HG02623 (cell line): Measurements from ENCODE around the gene PRX.
"Not testable (repeated sequence)": the region's sequence is repeated elsewhere in the genome, so short reads cannot be mapped to it uniquely, and the experiment has no call there.

Experiments used
- ATAC-seq: cut with Tn5 transposase; IDR thresholded peaks from one replicate; pipeline ENCODE4 v1.9.1; 2021; ENCODE audit warnings: moderate library complexity; ENCODE audit not compliant: unreplicated experiment

Gene PRX

DNA sequence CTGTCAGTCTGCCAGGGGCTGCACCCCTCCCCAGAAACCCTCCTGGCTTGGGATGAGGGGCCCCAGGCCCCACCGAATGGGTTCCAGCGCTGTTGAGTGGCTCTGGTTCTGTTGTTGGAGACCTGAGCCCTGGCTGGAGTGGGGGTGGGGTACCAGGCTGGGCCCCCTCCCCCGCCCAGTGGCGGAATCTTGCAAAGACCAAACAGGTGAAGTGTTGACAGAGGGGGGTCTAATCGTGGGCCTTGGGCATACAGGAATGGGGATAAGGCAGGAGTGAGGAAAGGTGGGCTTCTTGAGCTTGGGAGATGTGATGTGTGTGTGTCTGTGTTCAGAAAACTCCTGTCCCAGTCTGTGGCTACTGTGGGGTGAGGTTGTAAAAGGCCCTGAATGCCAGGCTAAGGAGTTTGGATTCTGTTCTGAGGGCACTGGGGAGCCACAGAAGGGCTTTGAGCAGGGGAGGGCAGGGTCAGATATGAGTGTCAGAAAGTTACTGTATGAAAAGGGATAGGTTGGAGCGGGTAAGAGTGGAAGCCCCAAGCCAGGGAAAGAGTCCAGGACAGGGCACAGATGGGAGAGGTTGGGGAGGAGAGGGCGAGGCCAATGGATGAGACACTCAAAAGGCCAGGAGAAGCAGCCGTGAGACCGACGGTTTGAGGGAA lies 23.0 kb downstream of the PRX start, which contains the start of gene HIPK4:
Gene HIPK4, minus strand, starts transcription at position 98 of the 659 bp plus-strand sequence. CDS start 279 bp downstream, outside the sequence.
- no peak for ATAC-seq

DNA sequence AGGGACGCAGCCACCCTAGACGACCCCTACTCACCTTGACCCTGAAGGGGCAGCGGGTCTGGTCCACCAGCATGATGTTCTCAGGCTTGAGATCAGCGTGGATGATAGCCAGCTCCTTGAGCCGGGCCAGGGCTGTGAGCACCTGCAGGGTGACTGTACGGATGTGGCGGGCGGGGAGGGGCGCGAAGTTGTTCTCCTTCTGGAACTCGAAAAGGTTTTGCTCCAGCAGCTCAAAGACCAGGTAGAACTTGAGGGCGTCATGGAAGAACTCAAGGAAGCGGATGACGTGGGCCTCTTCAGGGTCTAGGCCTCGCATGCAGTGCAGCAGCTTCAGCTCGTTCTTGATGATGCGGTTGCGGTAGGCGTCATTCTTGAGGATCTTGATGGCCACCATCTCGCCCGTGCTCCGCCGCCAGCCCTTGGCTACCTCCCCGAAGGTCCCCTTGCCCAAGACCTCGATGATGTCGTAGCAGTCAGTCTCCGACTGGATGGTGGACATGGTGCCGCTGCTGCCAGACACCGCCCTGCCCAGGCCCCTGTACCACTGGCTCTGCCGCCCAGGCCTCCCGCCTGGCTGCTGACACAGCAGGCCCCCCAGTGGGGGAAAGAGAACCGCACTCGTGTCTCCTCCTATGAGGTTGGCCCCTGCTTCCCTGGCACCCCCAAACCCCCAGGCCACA lies 23.6 kb downstream of the PRX start:
- ATAC-seq = no peak

DNA sequence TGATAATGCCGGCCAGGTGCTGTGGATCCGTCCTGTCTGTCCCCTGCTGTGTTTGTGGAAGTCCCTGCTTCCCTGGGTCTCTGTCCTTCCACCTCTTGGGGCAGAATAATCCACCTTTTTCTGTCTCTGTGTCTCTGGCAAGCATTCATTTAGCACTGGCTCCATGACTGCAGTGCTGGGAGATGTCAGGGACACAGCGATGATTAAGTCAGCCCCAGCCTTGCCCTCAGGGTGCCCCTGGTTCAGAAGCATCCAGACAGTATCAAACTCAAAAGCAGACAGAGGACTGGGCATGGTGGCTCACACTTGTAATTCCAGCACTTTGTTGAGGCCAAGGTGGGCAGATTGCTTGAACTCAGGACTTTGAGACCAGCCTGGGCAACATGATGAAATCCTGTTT lies 24.7 kb downstream of the PRX start:
- no peak for ATAC-seq

DNA sequence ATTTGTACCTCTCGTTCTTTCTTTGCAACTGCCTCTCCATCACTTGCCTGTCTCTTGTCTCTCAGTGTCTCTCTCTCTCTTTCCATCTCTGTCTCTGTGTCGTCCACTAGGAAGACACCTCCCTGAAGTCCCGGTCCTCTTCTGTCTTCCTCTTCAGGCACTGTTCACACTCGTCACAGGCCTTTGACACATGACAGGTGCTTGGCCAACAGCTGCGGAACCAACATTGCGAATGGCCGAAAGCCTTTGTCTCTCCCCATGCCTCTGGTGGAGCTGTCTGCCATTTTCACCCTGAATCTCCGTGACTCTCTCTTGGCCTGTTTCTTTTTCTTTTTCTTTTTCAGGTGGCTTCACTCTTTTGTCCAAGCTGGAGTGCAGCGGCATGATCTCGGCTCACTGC lies 26.0 kb downstream of the PRX start:
- ATAC-seq = no peak

DNA sequence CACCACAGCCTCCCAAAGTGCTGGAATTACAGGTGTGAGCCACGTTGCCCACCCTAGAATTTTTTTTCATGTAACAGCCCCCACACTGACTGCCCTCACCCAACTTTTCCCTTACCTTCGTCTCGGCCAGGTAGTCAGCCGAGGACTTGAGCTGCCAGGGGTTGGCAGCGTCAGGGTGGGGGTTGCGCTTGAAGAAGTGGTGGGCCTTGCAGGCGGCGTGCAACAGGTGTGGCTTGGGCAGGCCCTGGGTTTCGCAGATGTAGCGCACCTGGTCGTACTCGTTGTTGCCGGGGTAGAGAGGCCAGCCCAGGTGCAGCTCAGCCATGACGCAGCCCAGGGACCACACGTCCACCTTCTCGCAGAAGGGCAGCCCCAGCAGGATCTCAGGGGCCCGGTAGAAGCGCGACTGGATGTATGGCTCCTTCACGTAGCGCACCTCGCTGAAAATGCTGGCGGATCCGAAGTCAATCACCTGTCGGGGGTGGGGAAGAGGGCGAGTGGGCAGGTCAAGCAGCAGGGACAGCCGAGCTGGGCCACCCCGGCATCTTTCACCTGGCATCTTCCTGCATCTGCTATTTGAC lies 29.4 kb downstream of the PRX start:
- no peak for ATAC-seq

DNA sequence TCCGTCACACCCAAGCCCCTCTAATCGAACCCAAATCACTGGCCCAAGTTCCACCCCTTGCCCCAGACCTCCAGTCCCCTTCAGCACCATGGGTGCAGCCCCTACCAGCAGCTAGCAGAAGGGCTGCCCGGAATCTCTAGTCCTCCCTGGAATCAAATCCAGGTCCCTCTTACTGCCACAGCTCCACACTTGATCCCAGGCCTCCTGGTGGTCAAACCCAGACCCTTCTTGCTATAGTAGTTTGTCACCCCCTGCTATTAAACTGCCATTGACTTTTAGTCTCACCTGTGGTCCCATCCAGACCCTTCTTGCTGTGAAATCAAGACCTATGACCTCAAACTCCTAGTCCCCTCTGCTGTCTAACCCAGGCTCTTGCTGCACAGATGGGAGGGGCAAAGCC lies 31.9 kb downstream of the PRX start:
- no peak for ATAC-seq

DNA sequence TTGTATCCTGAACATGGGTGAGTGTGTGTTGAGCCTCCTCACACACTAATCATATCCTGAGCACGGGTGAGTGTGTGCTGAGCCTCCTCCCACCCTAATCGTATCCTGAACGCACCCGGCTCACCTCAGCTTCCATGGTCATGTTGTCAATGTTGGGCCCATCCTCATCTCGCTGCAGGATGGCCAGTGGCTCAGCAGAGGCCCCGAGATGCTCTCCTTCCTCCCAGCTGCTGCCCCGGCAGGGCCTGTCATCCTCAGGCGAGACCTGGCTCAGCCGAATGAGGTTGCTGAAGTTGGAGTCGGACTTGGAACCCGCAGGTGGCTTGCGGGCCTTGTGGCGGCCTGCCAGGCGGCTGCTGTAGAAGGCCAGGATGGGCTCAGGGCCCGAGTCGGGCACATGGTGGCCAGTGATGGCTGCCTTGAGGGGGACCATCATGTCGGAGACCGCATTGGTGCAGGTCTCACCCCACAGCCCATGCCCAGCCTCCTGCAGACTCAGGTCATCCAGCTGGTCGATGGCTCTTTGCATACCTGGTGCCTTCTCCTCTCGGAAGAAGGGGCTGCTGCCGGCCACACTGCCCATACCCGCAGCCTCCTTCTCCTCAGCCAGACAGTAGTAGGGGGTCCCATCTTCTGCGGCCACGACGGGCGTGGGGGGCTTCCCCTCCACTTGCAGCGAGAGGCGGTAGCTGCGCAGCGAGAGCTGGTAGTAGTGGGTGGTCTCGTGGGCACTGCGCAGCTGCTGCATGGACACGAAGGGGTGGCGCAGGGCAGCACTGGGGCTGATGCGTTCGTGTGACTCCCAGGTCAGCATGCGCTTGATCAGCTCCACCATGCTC lies 32.8 kb downstream of the PRX start:
- no peak for ATAC-seq

DNA sequence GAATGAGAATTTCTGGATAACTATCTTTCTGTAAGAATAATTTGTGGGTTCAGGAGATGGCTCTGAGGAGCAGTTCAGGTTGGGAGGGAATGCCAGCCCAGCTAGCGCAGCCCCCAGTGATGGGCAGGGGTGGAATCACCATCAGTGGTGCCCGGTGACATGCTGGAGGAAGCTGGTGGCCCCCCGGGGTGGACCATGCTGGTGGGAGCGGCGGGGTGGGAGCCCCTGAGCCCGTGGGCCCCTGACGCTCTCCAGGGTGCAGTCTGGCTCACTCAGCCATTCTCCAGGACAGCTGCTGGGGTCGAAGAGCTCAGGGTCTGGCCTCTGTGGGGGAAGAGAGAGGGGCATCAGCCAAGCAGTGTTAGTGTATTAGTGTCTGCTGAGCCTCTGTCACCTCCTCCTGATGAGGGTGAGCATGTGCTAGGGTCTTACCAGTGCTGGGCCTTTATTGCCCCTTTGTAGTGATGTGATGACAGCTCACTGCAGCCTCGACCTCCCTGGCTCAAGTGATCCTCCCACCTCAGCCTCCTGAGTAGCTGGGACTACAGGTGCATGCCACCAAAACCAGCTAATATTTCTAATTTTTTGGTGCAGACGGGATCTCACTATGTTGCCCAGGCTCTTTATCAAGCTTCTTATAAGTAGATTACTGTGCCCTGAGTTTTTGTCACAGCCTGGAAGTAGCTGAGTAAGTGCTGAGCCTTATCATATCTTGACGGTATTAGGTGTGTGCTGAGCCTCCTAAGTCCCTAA lies 33.6 kb downstream of the PRX start:
- no peak for ATAC-seq

DNA sequence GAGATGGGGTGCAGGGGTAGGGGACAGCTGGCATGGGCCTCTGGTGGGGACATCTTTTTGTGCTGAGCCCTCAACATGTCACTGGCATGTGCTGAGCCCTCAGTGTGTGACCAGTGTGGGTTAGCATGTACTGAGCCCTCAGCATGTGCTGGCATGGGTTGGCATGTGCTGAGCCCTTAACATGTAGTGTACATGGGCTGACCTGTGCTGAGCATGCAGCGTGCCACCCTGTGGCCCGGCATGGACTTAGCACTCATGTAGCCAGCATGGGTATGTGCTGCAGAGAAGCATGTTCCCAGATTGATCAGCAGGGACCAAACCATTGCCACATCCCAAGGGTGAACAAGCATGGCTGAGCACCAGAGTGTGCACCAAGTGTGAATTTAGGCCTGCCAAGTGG lies 34.7 kb downstream of the PRX start:
- no peak for ATAC-seq

DNA sequence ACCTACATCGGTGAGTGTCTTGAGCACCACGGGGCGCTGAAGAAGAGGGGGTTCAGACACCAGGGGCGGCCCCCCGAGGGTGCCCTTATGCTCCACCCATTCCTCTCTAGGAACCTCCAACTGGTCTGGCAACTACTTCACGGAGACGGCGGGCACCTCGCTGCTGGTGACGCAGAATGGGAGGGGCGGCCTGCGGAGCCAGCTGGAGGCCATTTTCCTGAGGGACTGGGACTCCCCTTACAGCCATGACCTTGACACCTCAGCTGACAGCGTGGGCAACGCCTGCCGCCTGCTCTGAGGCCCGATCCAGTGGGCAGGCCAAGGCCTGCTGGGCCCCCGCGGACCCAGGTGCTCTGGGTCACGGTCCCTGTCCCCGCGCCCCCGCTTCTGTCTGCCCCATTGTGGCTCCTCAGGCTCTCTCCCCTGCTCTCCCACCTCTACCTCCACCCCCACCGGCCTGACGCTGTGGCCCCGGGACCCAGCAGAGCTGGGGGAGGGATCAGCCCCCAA lies 35.2 kb downstream of the PRX start:
- ATAC-seq = no peak

DNA sequence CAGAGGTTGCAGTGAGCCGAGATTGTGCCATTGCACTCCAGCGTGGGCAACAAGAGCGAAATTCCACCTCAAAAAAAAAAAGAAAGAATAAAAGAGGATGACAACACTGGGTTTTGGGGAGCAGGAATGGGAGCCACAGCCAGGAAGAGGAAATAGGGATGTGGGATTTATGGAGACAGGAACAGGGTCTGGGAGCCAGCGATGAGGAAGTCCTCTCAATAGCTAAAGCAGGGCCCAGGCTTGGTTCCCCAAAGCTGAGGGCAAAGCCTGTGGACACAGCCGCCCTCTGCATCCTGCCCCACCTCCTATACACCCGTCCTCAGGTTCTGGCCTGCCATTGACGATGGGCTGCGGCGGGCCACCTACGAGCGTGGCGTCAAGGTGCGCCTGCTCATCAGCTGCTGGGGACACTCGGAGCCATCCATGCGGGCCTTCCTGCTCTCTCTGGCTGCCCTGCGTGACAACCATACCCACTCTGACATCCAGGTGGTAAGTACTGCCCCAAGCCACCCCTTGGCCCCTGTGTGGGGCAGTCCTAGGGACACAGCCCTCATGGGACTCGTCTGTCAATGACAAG lies 36.8 kb downstream of the PRX start:
- ATAC-seq = no peak

DNA sequence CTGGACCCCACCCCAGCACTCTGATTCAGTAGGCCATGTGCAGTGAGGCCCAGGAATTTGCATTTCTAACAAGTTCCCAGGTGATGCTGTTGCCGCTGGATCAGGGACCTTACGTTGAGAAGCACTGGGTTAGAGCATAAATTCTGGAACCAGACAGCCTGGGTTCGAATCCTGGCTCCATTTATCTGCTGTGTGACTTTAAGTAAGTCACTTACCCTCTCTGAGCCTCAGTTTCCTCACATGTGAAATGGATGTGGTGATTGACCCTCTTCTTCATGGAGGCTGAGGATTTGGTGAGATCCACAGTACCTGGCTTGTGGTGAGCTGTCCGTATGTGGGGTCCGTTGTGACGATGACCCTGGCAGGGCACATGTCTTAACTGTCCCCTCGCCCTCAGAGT lies 39.1 kb downstream of the PRX start:
- ATAC-seq = no peak

DNA sequence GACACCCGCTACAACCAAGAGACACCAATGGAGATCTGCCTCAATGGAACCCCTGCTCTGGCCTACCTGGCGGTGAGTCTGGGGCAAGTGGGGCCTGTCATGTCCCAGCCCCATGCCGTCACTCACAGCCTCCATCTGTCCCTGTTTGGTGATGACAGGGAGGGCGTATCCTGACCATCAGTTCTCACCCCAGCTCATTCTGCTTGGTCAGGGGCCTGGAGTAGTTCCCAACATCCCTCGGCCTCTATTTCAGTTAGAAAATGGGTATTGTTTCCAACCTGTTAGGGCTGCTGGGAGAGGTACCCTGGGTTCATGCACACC lies 41.4 kb downstream of the PRX start:
- no peak for ATAC-seq

DNA sequence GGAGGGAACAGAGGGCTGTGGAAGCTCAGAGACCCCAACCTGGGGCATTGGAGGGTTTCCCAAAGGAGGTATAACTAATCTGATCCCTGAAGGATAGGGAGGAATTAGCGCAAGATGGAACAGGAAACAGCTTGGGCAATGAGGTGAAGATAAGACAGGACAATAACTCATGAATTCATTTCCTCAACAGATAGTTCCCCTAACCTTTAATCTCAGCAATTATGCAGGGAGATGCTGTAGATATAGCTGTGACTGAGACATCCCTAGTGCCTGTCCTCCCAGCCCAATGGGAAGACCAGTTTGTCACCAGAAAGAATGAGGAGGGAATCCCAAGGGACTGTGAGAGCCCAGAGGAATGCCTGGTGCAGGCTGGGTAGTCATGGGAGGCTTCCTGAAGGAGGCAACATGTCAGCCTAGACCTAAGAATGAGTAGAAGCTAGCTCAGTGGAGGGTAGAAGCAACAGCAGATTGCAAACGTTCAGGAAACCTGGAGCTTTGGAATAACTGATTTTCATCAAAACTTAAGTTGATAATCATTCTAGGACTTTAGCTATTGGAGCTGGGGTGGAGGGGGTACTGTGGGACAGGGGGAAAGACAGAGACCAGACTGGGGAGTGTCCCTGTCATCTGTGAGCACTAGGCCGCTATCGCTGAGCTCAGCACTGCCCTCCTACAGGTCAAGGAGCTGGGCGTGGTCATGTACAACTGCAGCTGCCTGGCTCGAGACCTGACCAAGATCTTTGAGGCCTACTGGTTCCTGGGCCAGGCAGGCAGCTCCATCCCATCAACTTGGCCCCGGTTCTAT lies 42.0 kb downstream of the PRX start:
- no peak for ATAC-seq

DNA sequence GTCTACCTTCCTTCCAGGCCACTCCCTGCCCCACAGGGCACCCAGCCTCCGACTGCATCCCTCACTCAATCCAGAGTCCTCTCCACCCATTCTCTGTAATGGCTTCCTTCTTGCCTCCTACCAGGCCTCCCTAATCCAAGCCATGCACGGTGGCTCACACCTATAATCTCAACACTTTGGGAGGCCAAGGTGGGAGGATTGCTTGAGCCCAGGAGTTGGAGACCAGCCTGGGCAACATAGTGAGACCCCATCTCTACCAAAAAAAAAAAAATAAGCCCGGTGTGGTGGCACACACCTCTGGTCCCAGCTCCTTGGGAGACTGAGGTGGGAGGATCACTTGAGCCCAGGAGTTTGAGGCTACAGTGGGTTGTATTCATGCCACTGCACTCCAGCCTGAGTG lies 42.9 kb downstream of the PRX start:
- ATAC-seq = not testable (repeated sequence)

DNA sequence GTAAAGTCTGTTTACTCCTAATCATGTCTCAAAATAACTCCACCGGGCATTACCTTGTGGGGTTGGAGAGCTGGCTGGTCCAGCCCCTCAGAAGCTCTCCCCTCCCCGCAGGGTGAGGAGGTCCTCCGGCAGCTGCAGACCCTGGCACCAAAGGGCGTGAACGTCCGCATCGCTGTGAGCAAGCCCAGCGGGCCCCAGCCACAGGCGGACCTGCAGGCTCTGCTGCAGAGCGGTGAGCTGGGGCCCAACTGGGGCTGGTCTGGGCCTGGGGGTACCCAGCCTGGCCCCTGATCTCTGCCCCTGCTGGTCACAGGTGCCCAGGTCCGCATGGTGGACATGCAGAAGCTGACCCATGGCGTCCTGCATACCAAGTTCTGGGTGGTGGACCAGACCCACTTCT lies 43.4 kb downstream of the PRX start:
- no peak for ATAC-seq

DNA sequence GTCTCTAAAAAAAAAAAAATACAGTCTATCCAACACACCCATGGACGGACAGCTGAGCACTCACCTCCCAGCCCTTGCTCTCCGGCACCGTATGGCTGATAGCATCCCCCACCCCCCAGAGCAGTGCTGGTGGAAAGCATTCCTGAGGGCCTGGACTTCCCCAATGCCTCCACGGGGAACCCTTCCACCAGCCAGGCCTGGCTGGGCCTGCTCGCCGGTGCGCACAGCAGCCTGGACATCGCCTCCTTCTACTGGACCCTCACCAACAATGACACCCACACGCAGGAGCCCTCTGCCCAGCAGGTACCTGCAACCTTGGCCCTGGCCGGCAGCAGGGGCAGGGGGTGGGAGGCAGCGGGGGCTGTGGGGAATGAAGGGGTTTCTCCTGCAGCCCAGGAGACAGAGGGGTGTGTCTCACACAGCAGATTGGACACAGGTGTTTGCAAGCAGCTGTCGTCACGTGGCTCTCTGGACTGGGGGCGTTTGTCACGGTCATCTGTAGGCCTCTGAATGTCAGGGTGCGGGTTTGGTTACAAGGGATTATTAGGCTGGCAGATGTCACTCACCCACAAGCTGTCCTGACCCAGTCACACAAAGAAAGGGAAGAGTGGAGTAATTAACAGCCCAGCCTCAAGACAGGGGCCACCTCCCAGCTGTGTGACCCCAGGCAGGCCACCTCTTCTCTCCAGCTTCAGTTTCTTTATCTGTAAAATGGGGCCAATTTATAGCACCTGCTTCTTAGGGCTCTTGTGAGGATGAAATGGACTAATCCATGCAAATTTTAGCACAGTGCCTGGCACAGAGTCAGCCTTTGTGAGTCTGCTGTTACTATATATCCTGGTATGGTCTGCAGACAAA lies 45.4 kb downstream of the PRX start:
- ATAC-seq = no peak

DNA sequence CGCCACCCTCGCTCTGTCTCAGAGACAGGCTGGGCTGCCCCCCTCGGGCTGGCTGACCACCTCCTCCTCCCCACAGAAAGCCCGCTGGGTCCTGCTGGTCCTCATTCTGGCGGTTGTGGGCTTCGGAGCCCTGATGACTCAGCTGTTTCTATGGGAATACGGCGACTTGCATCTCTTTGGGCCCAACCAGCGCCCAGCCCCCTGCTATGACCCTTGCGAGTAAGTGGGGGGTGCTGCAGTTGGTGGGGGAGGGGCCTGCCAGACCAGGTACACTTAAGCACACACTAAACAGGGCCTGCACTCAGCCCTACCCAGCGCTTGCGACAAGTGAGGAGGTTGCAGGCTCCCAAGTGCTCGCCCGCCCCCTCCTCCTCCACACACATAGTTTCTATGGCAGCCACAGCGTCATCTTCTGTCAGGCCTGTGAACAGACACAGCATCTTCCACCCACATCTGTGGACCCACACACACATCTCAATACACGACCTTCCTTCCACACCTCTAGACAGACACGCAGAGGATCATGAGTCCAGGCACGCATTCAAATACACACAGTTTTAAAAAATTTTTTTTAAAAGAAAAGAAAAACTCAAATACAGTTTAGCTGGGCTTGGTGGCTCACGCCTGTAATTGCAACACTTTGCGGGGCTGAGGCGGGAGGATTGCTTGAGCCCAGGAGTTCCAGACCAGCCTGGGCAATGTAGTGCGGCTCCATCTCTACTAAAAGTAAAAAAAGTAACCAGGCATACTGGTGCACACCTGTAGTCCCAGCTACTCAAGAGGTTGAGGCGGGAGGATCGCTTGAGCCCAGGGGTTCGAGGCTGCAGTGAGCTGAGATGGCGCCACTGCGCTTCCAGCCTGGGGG lies 46.2 kb downstream of the PRX start:
- ATAC-seq = no peak
